WTC11 (cell line): ENCODE results near the gene IER3IP1.

Experiments
- TEAD4 ChIP-seq: sonication (generic); formaldehyde crosslinking; IDR thresholded peaks from 2 replicates; pipeline ENCODE4 v1.8.0; 2022; ENCODE audit warnings: mild to moderate bottlenecking, missing genetic modification reagents
- ZBTB21 ChIP-seq: sonication (generic); formaldehyde crosslinking; IDR thresholded peaks from 2 replicates; pipeline ENCODE4 v1.8.1; 2023; ENCODE audit warnings: mild to moderate bottlenecking, missing genetic modification reagents, borderline replicate concordance
- TF ChIP-seq, protein P1 (sequence below): sonication (generic); formaldehyde crosslinking; IDR thresholded peaks from 2 replicates; pipeline ENCODE4 v1.8.0; 2022; ENCODE audit warnings: mild to moderate bottlenecking, missing genetic modification reagents
- TF ChIP-seq, protein P2 (sequence below): fragments of 200-600 bp; IDR thresholded peaks from 2 replicates; pipeline ENCODE4 v1.8.0; 2022; ENCODE audit warnings: antibody characterized with exemption

DNA sequence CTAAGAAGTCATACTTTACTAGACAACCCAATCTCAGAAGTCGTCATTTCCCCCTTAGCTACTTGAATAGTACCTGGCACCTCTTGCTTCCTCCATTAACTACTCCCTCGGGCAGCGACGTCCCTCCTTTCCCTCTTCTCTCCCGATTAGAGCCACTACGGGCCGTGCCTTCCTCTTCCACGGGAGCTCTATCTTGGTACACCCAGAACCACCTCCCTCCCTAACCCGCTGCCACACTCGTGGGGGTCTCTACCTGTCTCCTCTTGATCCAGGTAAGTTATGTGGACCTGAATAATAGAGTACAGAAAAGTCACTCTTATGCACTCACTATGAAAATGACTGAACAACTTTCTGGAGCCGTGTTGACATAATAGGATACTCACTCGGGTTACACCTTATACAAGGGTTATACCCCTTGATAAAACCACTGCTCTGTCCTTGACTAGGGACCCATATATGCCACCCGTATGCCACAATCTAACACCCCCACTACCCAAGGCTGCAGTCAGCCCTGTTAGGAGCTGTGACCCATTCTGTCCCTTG lies 25.3 kb downstream of the IER3IP1 start:
- TF ChIP-seq ZBTB21 (CRISPR knock-in tag): no peak
- TF ChIP-seq, protein P1, sequence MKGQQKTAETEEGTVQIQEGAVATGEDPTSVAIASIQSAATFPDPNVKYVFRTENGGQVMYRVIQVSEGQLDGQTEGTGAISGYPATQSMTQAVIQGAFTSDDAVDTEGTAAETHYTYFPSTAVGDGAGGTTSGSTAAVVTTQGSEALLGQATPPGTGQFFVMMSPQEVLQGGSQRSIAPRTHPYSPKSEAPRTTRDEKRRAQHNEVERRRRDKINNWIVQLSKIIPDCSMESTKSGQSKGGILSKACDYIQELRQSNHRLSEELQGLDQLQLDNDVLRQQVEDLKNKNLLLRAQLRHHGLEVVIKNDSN (CRISPR knock-in tag): no peak
- TF ChIP-seq, protein P2, sequence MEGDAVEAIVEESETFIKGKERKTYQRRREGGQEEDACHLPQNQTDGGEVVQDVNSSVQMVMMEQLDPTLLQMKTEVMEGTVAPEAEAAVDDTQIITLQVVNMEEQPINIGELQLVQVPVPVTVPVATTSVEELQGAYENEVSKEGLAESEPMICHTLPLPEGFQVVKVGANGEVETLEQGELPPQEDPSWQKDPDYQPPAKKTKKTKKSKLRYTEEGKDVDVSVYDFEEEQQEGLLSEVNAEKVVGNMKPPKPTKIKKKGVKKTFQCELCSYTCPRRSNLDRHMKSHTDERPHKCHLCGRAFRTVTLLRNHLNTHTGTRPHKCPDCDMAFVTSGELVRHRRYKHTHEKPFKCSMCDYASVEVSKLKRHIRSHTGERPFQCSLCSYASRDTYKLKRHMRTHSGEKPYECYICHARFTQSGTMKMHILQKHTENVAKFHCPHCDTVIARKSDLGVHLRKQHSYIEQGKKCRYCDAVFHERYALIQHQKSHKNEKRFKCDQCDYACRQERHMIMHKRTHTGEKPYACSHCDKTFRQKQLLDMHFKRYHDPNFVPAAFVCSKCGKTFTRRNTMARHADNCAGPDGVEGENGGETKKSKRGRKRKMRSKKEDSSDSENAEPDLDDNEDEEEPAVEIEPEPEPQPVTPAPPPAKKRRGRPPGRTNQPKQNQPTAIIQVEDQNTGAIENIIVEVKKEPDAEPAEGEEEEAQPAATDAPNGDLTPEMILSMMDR: no peak
- no peak for TF ChIP-seq TEAD4
